ENCODE measurements around the gene SMDT1. TPM values are rescaled to one million over a fixed set of nuclear protein-coding genes. Genes with fewer than 3 reads are reported as not detected.

SMDT1 gene
- total RNA-seq, 6 experiments from 2014 or later = 6.7 to 78.1 (median 60.9) TPM

DNA sequence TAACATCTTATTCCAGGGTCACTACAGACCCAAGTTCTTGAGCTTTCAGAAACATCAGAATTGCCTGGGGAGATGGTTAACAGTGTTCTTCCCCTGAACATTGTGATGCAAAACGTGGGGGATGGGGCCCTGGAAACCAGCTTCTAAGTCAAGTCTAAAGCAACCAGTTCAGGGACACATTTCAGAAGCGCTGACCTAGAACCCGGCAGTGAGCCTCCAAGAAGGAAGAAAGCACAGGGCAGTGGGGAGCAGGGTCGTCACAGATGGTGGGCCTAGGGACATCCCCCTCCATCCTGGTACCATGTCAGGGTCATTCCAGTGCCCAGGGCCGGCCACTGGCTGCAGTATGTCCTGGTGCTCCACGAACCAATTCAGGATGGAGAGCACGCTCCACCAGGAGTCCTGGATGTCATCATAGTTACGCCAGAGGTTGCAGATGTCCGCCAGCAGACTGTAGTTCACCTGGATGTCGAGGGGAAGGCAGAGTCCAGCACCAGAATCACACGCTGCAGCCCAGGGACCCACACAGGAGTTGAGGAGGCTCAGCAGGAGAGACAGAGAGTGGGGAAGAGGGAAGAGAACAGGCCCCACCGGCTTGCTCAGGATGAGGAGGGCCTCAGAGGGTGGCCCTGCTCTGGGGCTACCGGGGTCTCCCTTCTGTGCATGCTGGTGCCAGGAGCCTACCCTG lies 13.9 kb upstream of the SMDT1 start:
- intact Hi-C loops (cut with DNase I) = no loop called here
- TF ChIP-seq POLR2A (IDR thresholded peaks at IDR 0.05) = no peak
- TF ChIP-seq, protein P1, sequence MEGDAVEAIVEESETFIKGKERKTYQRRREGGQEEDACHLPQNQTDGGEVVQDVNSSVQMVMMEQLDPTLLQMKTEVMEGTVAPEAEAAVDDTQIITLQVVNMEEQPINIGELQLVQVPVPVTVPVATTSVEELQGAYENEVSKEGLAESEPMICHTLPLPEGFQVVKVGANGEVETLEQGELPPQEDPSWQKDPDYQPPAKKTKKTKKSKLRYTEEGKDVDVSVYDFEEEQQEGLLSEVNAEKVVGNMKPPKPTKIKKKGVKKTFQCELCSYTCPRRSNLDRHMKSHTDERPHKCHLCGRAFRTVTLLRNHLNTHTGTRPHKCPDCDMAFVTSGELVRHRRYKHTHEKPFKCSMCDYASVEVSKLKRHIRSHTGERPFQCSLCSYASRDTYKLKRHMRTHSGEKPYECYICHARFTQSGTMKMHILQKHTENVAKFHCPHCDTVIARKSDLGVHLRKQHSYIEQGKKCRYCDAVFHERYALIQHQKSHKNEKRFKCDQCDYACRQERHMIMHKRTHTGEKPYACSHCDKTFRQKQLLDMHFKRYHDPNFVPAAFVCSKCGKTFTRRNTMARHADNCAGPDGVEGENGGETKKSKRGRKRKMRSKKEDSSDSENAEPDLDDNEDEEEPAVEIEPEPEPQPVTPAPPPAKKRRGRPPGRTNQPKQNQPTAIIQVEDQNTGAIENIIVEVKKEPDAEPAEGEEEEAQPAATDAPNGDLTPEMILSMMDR (IDR thresholded peaks at IDR 0.05) = no peak
- peak in 1 of 3 donors; percentile 60 for DNase-seq
- WGBS (ENCODE audit: insufficient coverage, low coverage, low lambda C conversion rate, missing lambda C conversion rate) = 60% methylated on average over 8 of the region's 13 CpGs
- Histone ChIP-seq H3K4me3 (no peak overlapping the region), H3K27ac (peak overlapping the region in 2 of 3 donors; percentile 70 to 75), H3K4me1 (peaks cover 0 to 19% (median 7%) of the 10 kb centered on the region in 4 donors), H3K36me3 (peaks cover 0 to 12% (median 5%) of the 10 kb centered on the region in 4 donors), H3K27me3 (no peaks in the 10 kb centered on the region), H3K9me3 (no peaks in the 10 kb centered on the region)
- ATAC-seq = peak in 1 of 4 donors; percentile 7

DNA sequence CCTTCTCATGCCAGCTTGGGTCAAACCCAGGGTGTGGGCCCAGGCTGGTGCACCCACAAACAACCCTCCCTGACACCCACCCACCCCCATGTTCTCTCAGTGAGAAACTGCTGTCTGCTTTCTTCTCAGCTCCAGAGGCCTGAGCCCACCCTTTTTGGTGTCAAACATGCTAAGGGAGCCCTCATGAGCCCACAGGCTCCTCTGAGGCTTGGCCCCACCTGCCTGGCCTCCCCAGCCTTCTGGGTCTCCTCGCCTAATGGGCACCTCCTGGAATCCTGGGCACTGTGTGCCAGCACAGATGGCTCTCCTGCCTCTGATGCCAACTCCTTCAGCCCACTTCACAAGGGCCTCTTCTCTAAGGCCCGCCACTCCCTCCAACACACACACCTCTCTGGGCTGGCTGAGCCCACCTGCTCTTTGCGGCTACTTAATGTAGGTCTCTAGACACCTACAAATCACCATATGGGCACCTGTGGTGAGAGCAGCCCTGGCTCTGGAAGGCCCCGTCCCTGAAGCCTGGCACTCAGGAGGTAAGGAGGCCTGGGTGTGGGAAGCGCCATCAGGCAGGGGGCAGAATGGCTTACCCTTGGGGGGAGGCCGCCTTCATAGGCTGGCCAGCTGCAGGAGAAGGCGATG lies 13.3 kb upstream of the SMDT1 start:
- DNase-seq (no peak), ATAC-seq (no peak)
- Histone ChIP-seq H3K4me1 (peaks cover 0 to 22% (median 7%) of the 10 kb centered on the region in 4 donors), H3K27ac (peak overlapping the region in 1 of 3 donors; percentile 75), H3K4me3 (no peak overlapping the region), H3K9me3 (no peaks in the 10 kb centered on the region), H3K36me3 (peaks cover 0 to 10% (median 4%) of the 10 kb centered on the region in 4 donors), H3K27me3 (no peaks in the 10 kb centered on the region)
- 90% methylated on average over 2 of the region's 7 CpGs for WGBS (ENCODE audit: insufficient coverage, low coverage, low lambda C conversion rate, missing lambda C conversion rate)
- TF ChIP-seq, protein P1 (IDR thresholded peaks at IDR 0.05) = no peak
- TF ChIP-seq POLR2A (IDR thresholded peaks at IDR 0.05) = no peak
- intact Hi-C loops (cut with DNase I) = no loop called here

DNA sequence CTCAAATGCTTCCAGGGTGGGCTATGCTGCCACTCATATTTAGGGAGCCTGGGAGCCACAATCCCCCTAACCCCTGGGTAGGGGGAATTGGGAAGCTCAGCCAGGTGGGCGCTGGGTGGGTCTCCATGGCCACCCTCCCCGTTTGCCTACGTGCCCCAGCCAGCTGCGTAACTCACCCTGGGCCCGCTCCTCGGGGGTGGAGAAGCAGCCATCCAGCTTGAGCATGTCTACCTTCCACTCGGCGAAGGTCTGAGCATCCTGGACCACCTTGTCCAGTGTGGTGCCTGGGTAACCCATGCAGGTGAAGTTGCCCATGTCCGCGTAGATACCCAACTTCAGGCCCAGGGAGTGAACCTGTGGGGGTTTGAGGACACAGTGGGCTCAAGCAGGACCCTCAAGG lies 12.6 kb upstream of the SMDT1 start:
- Histone ChIP-seq H3K27me3 (no peaks in the 10 kb centered on the region), H3K9me3 (no peaks in the 10 kb centered on the region), H3K4me3 (no peak overlapping the region), H3K27ac (no peak overlapping the region), H3K36me3 (peaks cover 0 to 10% (median 4%) of the 10 kb centered on the region in 4 donors), H3K4me1 (peaks cover 0 to 27% (median 7%) of the 10 kb centered on the region in 4 donors)
- DNase-seq (no peak), ATAC-seq (no peak)
- intact Hi-C loops (cut with DNase I) = no loop called here
- WGBS (ENCODE audit: insufficient coverage, low coverage, low lambda C conversion rate, missing lambda C conversion rate) = 93% methylated on average over 3 of the region's 10 CpGs
- TF ChIP-seq POLR2A (IDR thresholded peaks at IDR 0.05) = no peak
- TF ChIP-seq, protein P1 (IDR thresholded peaks at IDR 0.05) = no peak

DNA sequence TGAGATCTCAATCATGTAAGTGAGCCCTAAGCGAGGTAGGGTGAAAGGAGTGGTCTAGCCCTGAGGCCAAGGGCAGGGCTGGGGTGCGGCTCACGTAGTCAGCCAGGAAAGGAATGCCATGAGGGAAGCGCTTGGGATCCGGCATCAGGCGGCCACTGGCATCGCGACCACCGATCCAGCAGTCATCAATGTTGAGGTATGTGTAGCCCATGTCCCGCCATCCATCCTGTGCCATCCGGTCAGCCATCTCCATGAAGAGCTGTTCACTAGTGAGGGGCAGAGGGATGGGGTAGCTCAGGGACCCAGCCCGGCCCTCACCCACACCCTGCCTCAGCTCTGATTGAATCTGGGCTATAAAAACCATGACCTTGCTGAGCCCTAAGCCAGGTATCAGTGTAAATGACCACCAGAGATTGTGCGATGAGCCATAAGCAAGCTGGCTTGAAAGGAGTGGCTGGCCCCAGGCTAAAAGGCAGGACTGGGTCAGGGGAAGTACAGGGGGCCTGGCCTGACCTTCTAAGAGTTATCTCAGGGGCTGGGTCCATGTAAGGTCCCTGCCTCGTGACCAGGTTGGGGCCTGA lies 11.7 kb upstream of the SMDT1 start:
- H3K36me3 ChIP-seq = peaks cover 0 to 9% (median 3%) of the 10 kb centered on the region in 4 donors
- 79% methylated on average over 7 of the region's 14 CpGs for WGBS (ENCODE audit: insufficient coverage, low coverage, low lambda C conversion rate, missing lambda C conversion rate)
- peaks cover 0 to 27% (median 7%) of the 10 kb centered on the region in 4 donors for H3K4me1 ChIP-seq
- H3K4me3 ChIP-seq = no peak overlapping the region
- no peaks in the 10 kb centered on the region for H3K9me3 ChIP-seq
- ATAC-seq = no peak
- peak in 1 of 3 donors; percentile 42 for DNase-seq
- TF ChIP-seq, protein P1 (IDR thresholded peaks at IDR 0.05) = no peak
- no peak for TF ChIP-seq POLR2A (IDR thresholded peaks at IDR 0.05)
- H3K27ac ChIP-seq = no peak overlapping the region
- intact Hi-C loops (cut with DNase I) = no loop called here
- H3K27me3 ChIP-seq = no peaks in the 10 kb centered on the region

Data from right lobe of liver (tissue), 6 donors.